ENCODE measurements around the gene PALM.

DNA sequence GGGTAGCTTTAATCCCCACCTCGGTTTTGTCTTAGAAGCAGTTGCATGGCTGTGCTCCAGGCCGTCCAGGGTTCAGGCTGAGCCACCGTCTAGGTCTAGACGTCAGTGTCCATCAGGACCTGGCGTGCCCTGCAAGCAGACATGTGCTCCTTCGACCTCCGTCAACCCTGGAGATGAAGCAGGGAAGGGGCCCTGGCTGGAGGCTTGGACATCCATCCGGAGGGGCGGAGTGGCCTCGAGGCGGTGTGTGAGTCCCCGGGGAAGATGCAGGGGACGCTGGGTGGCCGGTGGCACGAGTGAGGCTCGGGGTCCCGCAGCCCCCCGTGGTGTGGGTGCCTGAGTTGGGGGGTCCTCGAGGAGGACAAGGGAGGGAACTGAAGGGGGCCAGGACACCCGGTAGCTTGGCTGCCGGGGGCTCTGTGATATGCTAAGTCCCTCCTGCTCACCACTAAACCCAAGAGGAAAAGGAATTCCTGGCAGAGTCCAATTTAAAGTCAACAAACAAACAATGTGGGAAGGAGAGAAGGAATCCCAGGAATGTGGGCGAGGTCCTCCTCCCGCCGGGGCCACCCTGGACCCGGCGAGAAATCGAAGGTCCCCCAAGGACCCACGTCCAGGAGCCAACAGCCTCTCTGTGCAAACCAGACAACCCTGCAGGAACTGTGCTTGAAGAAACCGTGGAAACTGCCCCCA is 73.6 kb downstream of the PALM start:
- no peak for TF ChIP-seq GABPA (IDR thresholded peaks at IDR 0.05 in 1 of 2, conservative IDR thresholded peaks at IDR 0.05 in 1 of 2)
- no peak for TF ChIP-seq CTCF (IDR thresholded peaks at IDR 0.05; ENCODE audit: low read depth, low read length, missing input control)
- TF ChIP-seq, protein P1, sequence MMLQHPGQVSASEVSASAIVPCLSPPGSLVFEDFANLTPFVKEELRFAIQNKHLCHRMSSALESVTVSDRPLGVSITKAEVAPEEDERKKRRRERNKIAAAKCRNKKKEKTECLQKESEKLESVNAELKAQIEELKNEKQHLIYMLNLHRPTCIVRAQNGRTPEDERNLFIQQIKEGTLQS (IDR thresholded peaks at IDR 0.05): no peak
- no peak for TF ChIP-seq TAF1 (conservative IDR thresholded peaks at IDR 0.05)
- no peak for TF ChIP-seq RXRA (IDR thresholded peaks at IDR 0.05)
- no peak for TF ChIP-seq RAD21 (IDR thresholded peaks at IDR 0.05)
- TF ChIP-seq, protein P2, sequence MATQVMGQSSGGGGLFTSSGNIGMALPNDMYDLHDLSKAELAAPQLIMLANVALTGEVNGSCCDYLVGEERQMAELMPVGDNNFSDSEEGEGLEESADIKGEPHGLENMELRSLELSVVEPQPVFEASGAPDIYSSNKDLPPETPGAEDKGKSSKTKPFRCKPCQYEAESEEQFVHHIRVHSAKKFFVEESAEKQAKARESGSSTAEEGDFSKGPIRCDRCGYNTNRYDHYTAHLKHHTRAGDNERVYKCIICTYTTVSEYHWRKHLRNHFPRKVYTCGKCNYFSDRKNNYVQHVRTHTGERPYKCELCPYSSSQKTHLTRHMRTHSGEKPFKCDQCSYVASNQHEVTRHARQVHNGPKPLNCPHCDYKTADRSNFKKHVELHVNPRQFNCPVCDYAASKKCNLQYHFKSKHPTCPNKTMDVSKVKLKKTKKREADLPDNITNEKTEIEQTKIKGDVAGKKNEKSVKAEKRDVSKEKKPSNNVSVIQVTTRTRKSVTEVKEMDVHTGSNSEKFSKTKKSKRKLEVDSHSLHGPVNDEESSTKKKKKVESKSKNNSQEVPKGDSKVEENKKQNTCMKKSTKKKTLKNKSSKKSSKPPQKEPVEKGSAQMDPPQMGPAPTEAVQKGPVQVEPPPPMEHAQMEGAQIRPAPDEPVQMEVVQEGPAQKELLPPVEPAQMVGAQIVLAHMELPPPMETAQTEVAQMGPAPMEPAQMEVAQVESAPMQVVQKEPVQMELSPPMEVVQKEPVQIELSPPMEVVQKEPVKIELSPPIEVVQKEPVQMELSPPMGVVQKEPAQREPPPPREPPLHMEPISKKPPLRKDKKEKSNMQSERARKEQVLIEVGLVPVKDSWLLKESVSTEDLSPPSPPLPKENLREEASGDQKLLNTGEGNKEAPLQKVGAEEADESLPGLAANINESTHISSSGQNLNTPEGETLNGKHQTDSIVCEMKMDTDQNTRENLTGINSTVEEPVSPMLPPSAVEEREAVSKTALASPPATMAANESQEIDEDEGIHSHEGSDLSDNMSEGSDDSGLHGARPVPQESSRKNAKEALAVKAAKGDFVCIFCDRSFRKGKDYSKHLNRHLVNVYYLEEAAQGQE (IDR thresholded peaks at IDR 0.05): no peak
- no peak for TF ChIP-seq MAX (IDR thresholded peaks at IDR 0.05)
- TF ChIP-seq YY1 (IDR thresholded peaks at IDR 0.05): no peak
- TF ChIP-seq JUND (IDR thresholded peaks at IDR 0.05): no peak
- TF ChIP-seq HNF4A (conservative IDR thresholded peaks at IDR 0.05): no peak
- TF ChIP-seq EGR1 (IDR thresholded peaks at IDR 0.05; ENCODE audit: low read depth in 2 of 2): no peak
- no peak for TF ChIP-seq FOXA1 (IDR thresholded peaks at IDR 0.05)
